Panc1 (cell line): ENCODE data around the gene NOL4L. TPM values are rescaled to one million over a fixed set of nuclear protein-coding genes. Genes with fewer than 3 reads are reported as not detected.

Experiments
- ATAC-seq: fragments of 200-7000 bp; cut with Tn5 transposase; 2 replicates; pipeline ENCODE4 v1.9.1; 2020; ENCODE audit warnings: mild to moderate bottlenecking, moderate library complexity
- BruUV-seq: library from RNA; stranded (reverse); fragments of 400-500 nt; replicated peaks from 2 replicates; lab custom pipeline; 2021; lab: Mats Ljungman, UMichigan
- CTCF ChIA-PET: fragments of 300-600 bp; sonication (Branson Sonifier 250); formaldehyde crosslinking; loops from one replicate; lab custom pipeline; 2022; ENCODE audit warnings: antibody characterized with exemption; lab: Charles Lee
- POLR2A ChIA-PET: fragments of 300-600 bp; sonication (Branson Sonifier 250); formaldehyde crosslinking; loops from one replicate; lab custom pipeline; 2022; ENCODE audit warnings: antibody characterized with exemption; lab: Charles Lee
- DNase-seq: peaks from one replicate; pipeline ENCODE4 v3.0.0-alpha.2; 2010; ENCODE audit warnings: low read depth, low spot score
- H3K27ac ChIP-seq: 2 replicates; pipeline ENCODE4 v1.5.1; 2011; ENCODE audit warnings: mild to moderate bottlenecking, low read length, inconsistent platforms
- H3K27me3 ChIP-seq: fragments of 200-500 bp; sonication (Bioruptor generic); 2 replicates; pipeline ENCODE4 v1.6.0; 2014; ENCODE audit warnings: low read length, inconsistent platforms; ENCODE audit not compliant: control insufficient read depth, insufficient read depth
- H3K36me3 ChIP-seq: fragments of 200-500 bp; sonication (Bioruptor generic); 2 replicates; pipeline ENCODE4 v1.5.1; 2014; ENCODE audit warnings: inconsistent platforms, mild to moderate bottlenecking, low read length, moderate library complexity; ENCODE audit not compliant: control insufficient read depth, insufficient read depth
- H3K4me1 ChIP-seq: 2 replicates; pipeline ENCODE4 v1.5.1; 2011; ENCODE audit warnings: inconsistent platforms, mild to moderate bottlenecking, low read length, moderate library complexity; ENCODE audit not compliant: control insufficient read depth, insufficient read depth
- H3K4me3 ChIP-seq, 2 experiments: 2 replicates each; pipeline ENCODE4 v1.5.1; 2011 to 2012; ENCODE audit warnings: low read depth in 2 of 2, low read length in 2 of 2, mild to moderate bottlenecking in 2 of 2, inconsistent platforms in 1 of 2, moderate library complexity in 1 of 2
- H3K9me3 ChIP-seq: fragments of 200-500 bp; sonication (Bioruptor generic); 2 replicates; pipeline ENCODE4 v1.5.1; 2014; ENCODE audit warnings: low read depth, mild to moderate bottlenecking, inconsistent platforms, low read length, moderate library complexity; ENCODE audit not compliant: control insufficient read depth, insufficient read depth
- CTCF ChIP-seq: fragments of 450-650 bp; IDR thresholded peaks from 2 replicates; pipeline ENCODE4 v1.5.1; 2017; ENCODE audit warnings: mild to moderate bottlenecking
- POLR2AphosphoS5 ChIP-seq: IDR thresholded peaks from 2 replicates; pipeline ENCODE4 v1.6.1; 2012; ENCODE audit warnings: mild to moderate bottlenecking, low read depth, low read length, moderate library complexity
- REST ChIP-seq, 2 experiments: IDR thresholded peaks; 2 replicates each; pipeline ENCODE4 v1.6.1; 2011 to 2012; ENCODE audit warnings: low read depth in 2 of 2, control low read depth in 1 of 2, low read length in 1 of 2, mild to moderate bottlenecking in 1 of 2, moderate library complexity in 1 of 2; ENCODE audit not compliant: insufficient read depth in 1 of 2
- SIN3A ChIP-seq: IDR thresholded peaks from 2 replicates; pipeline ENCODE4 v1.6.1; 2012; ENCODE audit warnings: low read depth, mild to moderate bottlenecking, low read length, moderate library complexity, borderline replicate concordance; ENCODE audit not compliant: insufficient read depth
- TCF7L2 ChIP-seq: IDR thresholded peaks from 2 replicates; pipeline ENCODE4 v1.6.1; 2011; ENCODE audit warnings: mild to moderate bottlenecking, low read depth, low read length, inconsistent platforms
- in situ Hi-C: cut with HindIII; loops from 2 replicates; pipeline ENCODE4 v1.10.0; 2016; ENCODE audit warnings: low sequenced_read_pairs, low pct_unique_long_range_greater_than_20kb
- intact Hi-C: fragments of 100-400 bp; cut with micrococcal nuclease; formaldehyde crosslinking; loops from one replicate; pipeline ENCODE4 v1.10.0; 2022; ENCODE audit not compliant: unreplicated experiment
- total RNA-seq: library from RNA; stranded (reverse); gene quantifications from one replicate; pipeline ENCODE4 v1.2.1, GENCODE V29; 2021; ENCODE audit not compliant: unreplicated experiment

NOL4L gene
- total RNA-seq, 1 experiment from 2014 or later: 21.6 TPM

- no peaks in the 10 kb centered on the region for H3K9me3 ChIP-seq
- DNase-seq (no peak), ATAC-seq (no peak)
- no peaks in the 10 kb centered on the region for H3K36me3 ChIP-seq
- H3K27ac ChIP-seq: no peak overlapping the region
- BruUV-seq: no TSS peak
- in situ Hi-C loops: no loop called here
- intact Hi-C loops: no loop called here
- no peaks in the 10 kb centered on the region for H3K4me1 ChIP-seq
- no peaks in the 10 kb centered on the region for H3K27me3 ChIP-seq
- ChIA-PET POLR2A (no interaction called here), CTCF (no interaction called here)
- no peak overlapping the region for H3K4me3 ChIP-seq
- no peak for TF ChIP-seq TCF7L2
- TF ChIP-seq SIN3A: no peak
- no peak for TF ChIP-seq POLR2AphosphoS5
- no peak for TF ChIP-seq REST (IDR thresholded peaks at IDR 0.05; ENCODE audit: insufficient read depth in 1 of 2, low read depth in 2 of 2, low read length in 1 of 2)
- TF ChIP-seq CTCF: no peak
Measured at GRCh38 chr20:32395066-32395465, 190.1 kb downstream of the NOL4L start.

Other genes with a start within 250 kb of the NOL4L start
- 205 TPM for gene ASXL1, start 227.0 kb downstream of the NOL4L start, total RNA-seq
- gene C20orf203, start 88.6 kb upstream of the NOL4L start, total RNA-seq: not detected
- 24.8 TPM for gene COMMD7, start 158.1 kb upstream of the NOL4L start, total RNA-seq
- 3.5 TPM for gene DNMT3B, start 177.1 kb upstream of the NOL4L start, total RNA-seq
- 160 TPM for gene MAPRE1, start 234.6 kb upstream of the NOL4L start, total RNA-seq